HCT116 (cell line): ENCODE results near the gene DNPH1. TPM values are rescaled to one million over a fixed set of nuclear protein-coding genes. Genes with fewer than 3 reads are reported as not detected.

Experiments
- ATAC-seq: fragments of 200-7000 bp; cut with Tn5 transposase; 2 replicates; pipeline ENCODE4 v1.9.1; 2020; ENCODE audit warnings: mild to moderate bottlenecking, moderate library complexity
- BruUV-seq: library from RNA; stranded (reverse); fragments of 400-500 nt; replicated peaks from 2 replicates; lab custom pipeline; 2021; lab: Mats Ljungman, UMichigan
- CTCF ChIA-PET: fragments of 300-600 bp; sonication (Branson Sonifier 250); formaldehyde crosslinking; loops from one replicate; lab custom pipeline; 2021; ENCODE audit warnings: antibody characterized with exemption; lab: Charles Lee
- POLR2A ChIA-PET: fragments of 300-600, 350-600 bp; sonication (Branson Sonifier 250); formaldehyde crosslinking; loops from one replicate; lab custom pipeline; 2021; ENCODE audit warnings: antibody characterized with exemption; lab: Charles Lee
- RAD21 ChIA-PET, 2 experiments: fragments of 300-600 bp; sonication (Branson Sonifier 250); formaldehyde crosslinking; loops; one replicate each; lab custom pipeline; 2023; ENCODE audit warnings: low total read pairs in 2 of 2; ENCODE audit not compliant: uncharacterized antibody in 2 of 2, unreplicated experiment in 2 of 2, low non-redundant PET in 1 of 2; lab: Charles Lee
- DNase-seq: peaks from one replicate; pipeline ENCODE4 v3.0.0-alpha.2; 2010; ENCODE audit warnings: low read depth, low spot score
- H2AFZ ChIP-seq: fragments of 200-600 bp; shearing (Covaris generic), sonication (generic); 2 replicates; pipeline ENCODE4 v1.6.1; 2017; ENCODE audit warnings: low read depth, mixed run types, mixed read lengths, antibody characterized with exemption, low read length; ENCODE audit not compliant: poor library complexity, severe bottlenecking
- H3K27ac ChIP-seq: 2 replicates; pipeline ENCODE4 v1.5.1; 2012; ENCODE audit warnings: low read depth, low read length
- H3K27me3 ChIP-seq: fragments of 200-600 bp; sonication (generic); 2 replicates; pipeline ENCODE4 v1.6.1; 2016; ENCODE audit warnings: mixed run types, low read length, mixed read lengths; ENCODE audit not compliant: insufficient read depth
- H3K36me3 ChIP-seq, 2 experiments: fragments of 200-500 bp in 1 of 2; fragments of 200-600 bp in 1 of 2; sonication (Bioruptor generic) in 1 of 2; sonication (generic) in 1 of 2; 2 replicates each; pipeline versions ENCODE4 v1.5.1 to v1.6.1; 2014 to 2016; ENCODE audit warnings: low read length in 2 of 2, inconsistent platforms in 1 of 2, mixed read lengths in 1 of 2, mixed run types in 1 of 2; ENCODE audit not compliant: insufficient read depth in 2 of 2, control insufficient read depth in 1 of 2
- H3K4me1 ChIP-seq, 2 experiments: fragments of 200-600 bp in 1 of 2; sonication (generic) in 1 of 2; 2 replicates each; pipeline versions ENCODE4 v1.5.1 to v1.6.1; 2012 to 2017; ENCODE audit warnings: low read length in 2 of 2, inconsistent platforms in 1 of 2, mild to moderate bottlenecking in 1 of 2, mixed read lengths in 1 of 2, mixed run types in 1 of 2, moderate library complexity in 1 of 2; ENCODE audit not compliant: insufficient read depth in 2 of 2, control insufficient read depth in 1 of 2
- H3K4me2 ChIP-seq: fragments of 200-600 bp; sonication (generic); 2 replicates; pipeline ENCODE4 v1.6.1; 2017; ENCODE audit warnings: mixed run types, low read length, mixed read lengths
- H3K4me3 ChIP-seq, 2 experiments: fragments of 200-600 bp in 1 of 2; sonication (generic) in 1 of 2; replicated peaks in 1 of 2; 2 replicates each; pipeline ENCODE4 v1.5.1; 2011 to 2016; ENCODE audit warnings: low read length in 2 of 2, control low read depth in 1 of 2, low read depth in 1 of 2, mild to moderate bottlenecking in 1 of 2, mixed read lengths in 1 of 2, mixed run types in 1 of 2
- H3K79me2 ChIP-seq: fragments of 200-600 bp; sonication (generic); 2 replicates; pipeline ENCODE4 v1.6.1; 2017; ENCODE audit warnings: mild to moderate bottlenecking, mixed run types, low read length, moderate library complexity, mixed read lengths; ENCODE audit not compliant: insufficient read depth
- H3K9ac ChIP-seq: fragments of 200-600 bp; sonication (generic); 2 replicates; pipeline ENCODE4 v1.6.1; 2016; ENCODE audit warnings: low read length, mixed read lengths
- H3K9me2 ChIP-seq: fragments of 200-600 bp; sonication (generic), shearing (Covaris generic); 2 replicates; pipeline ENCODE4 v1.6.1; 2017; ENCODE audit warnings: mixed run types, mild to moderate bottlenecking, moderate library complexity; ENCODE audit not compliant: insufficient read depth
- H3K9me3 ChIP-seq, 2 experiments: fragments of 200-500 bp in 1 of 2; fragments of 200-600 bp in 1 of 2; sonication (Bioruptor generic) in 1 of 2; sonication (generic) in 1 of 2; 2 replicates each; pipeline ENCODE4 v1.6.1; 2014 to 2017; ENCODE audit warnings: low read length in 2 of 2, mixed read lengths in 2 of 2, inconsistent platforms in 1 of 2, low read depth in 1 of 2, mild to moderate bottlenecking in 1 of 2, mixed run types in 1 of 2, moderate library complexity in 1 of 2; ENCODE audit not compliant: control insufficient read depth in 1 of 2, insufficient read depth in 1 of 2
- H4K20me1 ChIP-seq: fragments of 200-600 bp; sonication (generic), shearing (Covaris generic); 2 replicates; pipeline ENCODE4 v1.6.1; 2017; ENCODE audit warnings: mixed run types, mild to moderate bottlenecking, moderate library complexity; ENCODE audit not compliant: insufficient read depth
- CBX3 ChIP-seq: IDR thresholded peaks from 2 replicates; pipeline ENCODE4 v1.6.1; 2012; ENCODE audit warnings: low read depth
- ELF1 ChIP-seq: IDR thresholded peaks from 2 replicates; pipeline ENCODE4 v1.6.1; 2012; ENCODE audit warnings: low read depth, borderline replicate concordance
- MAX ChIP-seq: IDR thresholded peaks from 2 replicates; pipeline ENCODE4 v1.6.1; 2012
- SP1 ChIP-seq: IDR thresholded peaks from 2 replicates; pipeline ENCODE4 v1.6.1; 2012; ENCODE audit warnings: low read depth
- ZFX ChIP-seq: fragments of 450-650 bp; IDR thresholded peaks from 2 replicates; pipeline ENCODE4 v1.6.1; 2017
- ZNF274 ChIP-seq: fragments of 200-500 bp; sonication (Bioruptor generic); IDR thresholded peaks from 2 replicates; pipeline ENCODE4 v1.6.1; 2014; ENCODE audit warnings: mild to moderate bottlenecking, low read depth, low read length, inconsistent platforms
- intact Hi-C: fragments of 100-400 bp; cut with micrococcal nuclease; formaldehyde crosslinking; loops from 2 replicates; pipeline ENCODE4 v1.10.0; 2022
- total RNA-seq: library from RNA; stranded (reverse); gene quantifications from one replicate; pipeline ENCODE4 v1.2.1, GENCODE V29; 2021; ENCODE audit not compliant: unreplicated experiment
- TF ChIP-seq, protein P1 (sequence below), 3 experiments: fragments of 200-600 bp in 1 of 3; sonication (generic) in 1 of 3; IDR thresholded peaks in 2 of 3; conservative IDR thresholded peaks in 1 of 3; 2 replicates each; pipeline ENCODE4 v1.5.1; 2012 to 2017; ENCODE audit warnings: low read depth in 2 of 3, low read length in 2 of 3, antibody characterized with exemption in 1 of 3, borderline replicate concordance in 1 of 3, control low read depth in 1 of 3, mild to moderate bottlenecking in 1 of 3, mixed read lengths in 1 of 3, mixed run types in 1 of 3, moderate library complexity in 1 of 3; ENCODE audit not compliant: insufficient read depth in 1 of 3

Gene DNPH1
- total RNA-seq, 1 experiment from 2014 or later, result 117 TPM

- Histone ChIP-seq H3K27ac (no peak overlapping the region), H3K9me3 (no peaks in the 10 kb centered on the region), H4K20me1 (no peaks in the 10 kb centered on the region), H3K9me2 (no peaks in the 10 kb centered on the region), H3K4me2 (no peak overlapping the region), H3K4me3 (no peak overlapping the region), H2AFZ (no peak overlapping the region), H3K27me3 (no peaks in the 10 kb centered on the region), H3K9ac (no peak overlapping the region), H3K4me1 (no peaks in the 10 kb centered on the region), H3K79me2 (no peaks in the 10 kb centered on the region), H3K36me3 (no peaks in the 10 kb centered on the region)
- TF ChIP-seq ZFX (no peak), ZNF274 (no peak), CBX3 (no peak)
- TF ChIP-seq, protein P1, sequence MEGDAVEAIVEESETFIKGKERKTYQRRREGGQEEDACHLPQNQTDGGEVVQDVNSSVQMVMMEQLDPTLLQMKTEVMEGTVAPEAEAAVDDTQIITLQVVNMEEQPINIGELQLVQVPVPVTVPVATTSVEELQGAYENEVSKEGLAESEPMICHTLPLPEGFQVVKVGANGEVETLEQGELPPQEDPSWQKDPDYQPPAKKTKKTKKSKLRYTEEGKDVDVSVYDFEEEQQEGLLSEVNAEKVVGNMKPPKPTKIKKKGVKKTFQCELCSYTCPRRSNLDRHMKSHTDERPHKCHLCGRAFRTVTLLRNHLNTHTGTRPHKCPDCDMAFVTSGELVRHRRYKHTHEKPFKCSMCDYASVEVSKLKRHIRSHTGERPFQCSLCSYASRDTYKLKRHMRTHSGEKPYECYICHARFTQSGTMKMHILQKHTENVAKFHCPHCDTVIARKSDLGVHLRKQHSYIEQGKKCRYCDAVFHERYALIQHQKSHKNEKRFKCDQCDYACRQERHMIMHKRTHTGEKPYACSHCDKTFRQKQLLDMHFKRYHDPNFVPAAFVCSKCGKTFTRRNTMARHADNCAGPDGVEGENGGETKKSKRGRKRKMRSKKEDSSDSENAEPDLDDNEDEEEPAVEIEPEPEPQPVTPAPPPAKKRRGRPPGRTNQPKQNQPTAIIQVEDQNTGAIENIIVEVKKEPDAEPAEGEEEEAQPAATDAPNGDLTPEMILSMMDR (IDR thresholded peaks at IDR 0.05 in 2 of 3, conservative IDR thresholded peaks at IDR 0.05 in 1 of 3; ENCODE audit: borderline replicate concordance in 1 of 3, insufficient read depth in 1 of 3, low read depth in 2 of 3, low read length in 2 of 3), result no peak
- RAD21 ChIA-PET, result no interaction called here
- intact Hi-C loops, result no loop called here
- no TSS peak for BruUV-seq
- ATAC-seq (no peak), DNase-seq (no peak)
- CTCF ChIA-PET, result interaction anchor here (1.0 to 3.8 kb wide), 5 partner anchors 10 to 245 kb away, joined by 3 to 23 read pairs (median 7); partner anchors contain the start of gene DNPH1
- POLR2A ChIA-PET, result no interaction called here
Observed at GRCh38 chr6:43262000-43262779, 32.9 kb upstream of the DNPH1 start.

GRCh38 chr6:43261198-43261597, 31.9 kb upstream of the DNPH1 start:
- H3K9ac ChIP-seq, result no peak overlapping the region
- H3K9me2 ChIP-seq, result no peaks in the 10 kb centered on the region
- no peaks in the 10 kb centered on the region for H3K9me3 ChIP-seq
- no peak overlapping the region for H2AFZ ChIP-seq
- intact Hi-C loops, result no loop called here
- H3K27ac ChIP-seq, result no peak overlapping the region
- H3K36me3 ChIP-seq, result no peaks in the 10 kb centered on the region; a peak in 1 of 4 replicates
- no peaks in the 10 kb centered on the region for H3K4me1 ChIP-seq
- H4K20me1 ChIP-seq, result no peaks in the 10 kb centered on the region
- H3K4me2 ChIP-seq, result no peak overlapping the region
- no peaks in the 10 kb centered on the region for H3K27me3 ChIP-seq
- H3K4me3 ChIP-seq, result no peak overlapping the region
- DNase-seq (no peak), ATAC-seq (no peak)
- TF ChIP-seq SP1 (no peak), MAX (no peak), ELF1 (no peak)
- no TSS peak for BruUV-seq
- ChIA-PET RAD21 (no interaction called here), POLR2A (no interaction called here), CTCF (interaction anchor here (1.6 to 3.8 kb wide), 2 partner anchors 12 to 234 kb away, joined by 3 to 23 read pairs; no protein-coding TSS in a partner anchor)
- no peaks in the 10 kb centered on the region for H3K79me2 ChIP-seq
